HEK293 (cell line): ENCODE measurements around the gene RIMS3.

ENCODE experiments used
- KLF1 ChIP-seq: fragments of 450-650 bp; formaldehyde crosslinking; IDR thresholded peaks from 2 replicates; pipeline ENCODE4 v1.5.1; 2016; ENCODE audit warnings: missing biosample characterization, missing genetic modification characterization
- KLF9 ChIP-seq: fragments of 450-650 bp; formaldehyde crosslinking; IDR thresholded peaks from 2 replicates; pipeline ENCODE4 v1.5.1; 2016; ENCODE audit warnings: missing biosample characterization, missing genetic modification characterization, low read depth
- SCRT2 ChIP-seq: fragments of 450-650 bp; formaldehyde crosslinking; IDR thresholded peaks from 2 replicates; pipeline ENCODE4 v1.5.1; 2016; ENCODE audit warnings: missing biosample characterization, missing genetic modification characterization
- YY1 ChIP-seq: fragments of 450-650 bp; formaldehyde crosslinking; IDR thresholded peaks from 2 replicates; pipeline ENCODE4 v1.5.1; 2018; ENCODE audit warnings: missing biosample characterization, missing genetic modification characterization
- ZBTB7A ChIP-seq: fragments of 450-650 bp; formaldehyde crosslinking; IDR thresholded peaks from 2 replicates; pipeline ENCODE4 v1.5.1; 2016; ENCODE audit warnings: low read depth, missing biosample characterization, missing genetic modification characterization
- ZNF146 ChIP-seq: fragments of 450-650 bp; formaldehyde crosslinking; IDR thresholded peaks from 2 replicates; pipeline ENCODE4 v1.5.1; 2016; ENCODE audit warnings: missing biosample characterization, missing genetic modification characterization
- ZNF501 ChIP-seq: fragments of 450-650 bp; formaldehyde crosslinking; IDR thresholded peaks from 2 replicates; pipeline ENCODE4 v1.5.1; 2016; ENCODE audit warnings: missing biosample characterization, missing genetic modification characterization
- ZNF549 ChIP-seq: fragments of 450-650 bp; IDR thresholded peaks from 2 replicates; pipeline ENCODE4 v1.5.1; 2018; ENCODE audit warnings: missing biosample characterization, missing genetic modification characterization, mild to moderate bottlenecking, inconsistent platforms, moderate library complexity
- ZNF555 ChIP-seq: fragments of 450-650 bp; formaldehyde crosslinking; conservative IDR thresholded peaks from 2 replicates; pipeline ENCODE4 v1.5.1; 2017; ENCODE audit warnings: missing biosample characterization, mild to moderate bottlenecking, missing genetic modification characterization, inconsistent platforms
- TF ChIP-seq, protein P1 (sequence below): fragments of 450-650 bp; formaldehyde crosslinking; IDR thresholded peaks from 2 replicates; pipeline ENCODE4 v1.5.1; 2016; ENCODE audit warnings: missing biosample characterization, missing genetic modification characterization
- TF ChIP-seq, protein P2 (sequence below): fragments of 450-650 bp; formaldehyde crosslinking; IDR thresholded peaks from 2 replicates; pipeline ENCODE4 v1.5.1; 2017; ENCODE audit warnings: missing biosample characterization, missing genetic modification characterization
- TF ChIP-seq, protein P3 (sequence below): fragments of 450-650 bp; formaldehyde crosslinking; IDR thresholded peaks from 2 replicates; pipeline ENCODE4 v1.5.1; 2016; ENCODE audit warnings: missing biosample characterization, missing genetic modification characterization
- TF ChIP-seq, protein P4 (sequence below): fragments of 450-650 bp; IDR thresholded peaks from 2 replicates; pipeline ENCODE4 v1.5.1; 2018; ENCODE audit warnings: missing biosample characterization, mild to moderate bottlenecking, missing genetic modification characterization
- TF ChIP-seq, protein P5 (sequence below): fragments of 450-650 bp; formaldehyde crosslinking; IDR thresholded peaks from 2 replicates; pipeline ENCODE4 v1.5.1; 2017; ENCODE audit warnings: missing biosample characterization, mild to moderate bottlenecking, missing genetic modification characterization, moderate library complexity

DNA sequence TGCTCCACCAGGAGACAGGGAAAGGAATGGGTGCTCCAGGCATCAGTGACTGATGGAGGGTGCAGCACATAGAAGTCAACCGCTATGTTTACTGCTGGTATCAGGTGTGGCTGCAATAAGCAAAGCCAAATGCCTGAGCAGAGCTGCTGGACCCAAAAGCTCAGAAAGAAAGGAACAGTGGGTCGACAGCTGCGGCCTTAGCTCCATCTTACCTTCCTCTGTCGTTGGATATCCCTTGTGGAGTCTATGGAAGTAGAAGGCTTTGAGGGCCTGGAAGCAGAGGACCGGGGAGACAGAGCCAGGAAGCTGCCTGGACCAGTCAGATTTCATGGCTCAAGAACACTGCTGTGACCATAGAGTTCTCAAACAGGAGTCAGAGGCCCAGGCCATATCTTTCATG is 45.3 kb downstream of the RIMS3 start:
- TF ChIP-seq SCRT2: no peak
- TF ChIP-seq KLF1 (tag by site-specific recombination): no peak
- TF ChIP-seq, protein P1, sequence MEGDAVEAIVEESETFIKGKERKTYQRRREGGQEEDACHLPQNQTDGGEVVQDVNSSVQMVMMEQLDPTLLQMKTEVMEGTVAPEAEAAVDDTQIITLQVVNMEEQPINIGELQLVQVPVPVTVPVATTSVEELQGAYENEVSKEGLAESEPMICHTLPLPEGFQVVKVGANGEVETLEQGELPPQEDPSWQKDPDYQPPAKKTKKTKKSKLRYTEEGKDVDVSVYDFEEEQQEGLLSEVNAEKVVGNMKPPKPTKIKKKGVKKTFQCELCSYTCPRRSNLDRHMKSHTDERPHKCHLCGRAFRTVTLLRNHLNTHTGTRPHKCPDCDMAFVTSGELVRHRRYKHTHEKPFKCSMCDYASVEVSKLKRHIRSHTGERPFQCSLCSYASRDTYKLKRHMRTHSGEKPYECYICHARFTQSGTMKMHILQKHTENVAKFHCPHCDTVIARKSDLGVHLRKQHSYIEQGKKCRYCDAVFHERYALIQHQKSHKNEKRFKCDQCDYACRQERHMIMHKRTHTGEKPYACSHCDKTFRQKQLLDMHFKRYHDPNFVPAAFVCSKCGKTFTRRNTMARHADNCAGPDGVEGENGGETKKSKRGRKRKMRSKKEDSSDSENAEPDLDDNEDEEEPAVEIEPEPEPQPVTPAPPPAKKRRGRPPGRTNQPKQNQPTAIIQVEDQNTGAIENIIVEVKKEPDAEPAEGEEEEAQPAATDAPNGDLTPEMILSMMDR (tag by site-specific recombination): no peak
- TF ChIP-seq KLF9 (tag by site-specific recombination): no peak
- TF ChIP-seq, protein P2, sequence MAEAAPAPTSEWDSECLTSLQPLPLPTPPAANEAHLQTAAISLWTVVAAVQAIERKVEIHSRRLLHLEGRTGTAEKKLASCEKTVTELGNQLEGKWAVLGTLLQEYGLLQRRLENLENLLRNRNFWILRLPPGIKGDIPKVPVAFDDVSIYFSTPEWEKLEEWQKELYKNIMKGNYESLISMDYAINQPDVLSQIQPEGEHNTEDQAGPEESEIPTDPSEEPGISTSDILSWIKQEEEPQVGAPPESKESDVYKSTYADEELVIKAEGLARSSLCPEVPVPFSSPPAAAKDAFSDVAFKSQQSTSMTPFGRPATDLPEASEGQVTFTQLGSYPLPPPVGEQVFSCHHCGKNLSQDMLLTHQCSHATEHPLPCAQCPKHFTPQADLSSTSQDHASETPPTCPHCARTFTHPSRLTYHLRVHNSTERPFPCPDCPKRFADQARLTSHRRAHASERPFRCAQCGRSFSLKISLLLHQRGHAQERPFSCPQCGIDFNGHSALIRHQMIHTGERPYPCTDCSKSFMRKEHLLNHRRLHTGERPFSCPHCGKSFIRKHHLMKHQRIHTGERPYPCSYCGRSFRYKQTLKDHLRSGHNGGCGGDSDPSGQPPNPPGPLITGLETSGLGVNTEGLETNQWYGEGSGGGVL (tag by site-specific recombination): no peak
- TF ChIP-seq ZNF555 (tag by site-specific recombination): no peak
- TF ChIP-seq ZNF146 (tag by site-specific recombination): no peak
- TF ChIP-seq, protein P3, sequence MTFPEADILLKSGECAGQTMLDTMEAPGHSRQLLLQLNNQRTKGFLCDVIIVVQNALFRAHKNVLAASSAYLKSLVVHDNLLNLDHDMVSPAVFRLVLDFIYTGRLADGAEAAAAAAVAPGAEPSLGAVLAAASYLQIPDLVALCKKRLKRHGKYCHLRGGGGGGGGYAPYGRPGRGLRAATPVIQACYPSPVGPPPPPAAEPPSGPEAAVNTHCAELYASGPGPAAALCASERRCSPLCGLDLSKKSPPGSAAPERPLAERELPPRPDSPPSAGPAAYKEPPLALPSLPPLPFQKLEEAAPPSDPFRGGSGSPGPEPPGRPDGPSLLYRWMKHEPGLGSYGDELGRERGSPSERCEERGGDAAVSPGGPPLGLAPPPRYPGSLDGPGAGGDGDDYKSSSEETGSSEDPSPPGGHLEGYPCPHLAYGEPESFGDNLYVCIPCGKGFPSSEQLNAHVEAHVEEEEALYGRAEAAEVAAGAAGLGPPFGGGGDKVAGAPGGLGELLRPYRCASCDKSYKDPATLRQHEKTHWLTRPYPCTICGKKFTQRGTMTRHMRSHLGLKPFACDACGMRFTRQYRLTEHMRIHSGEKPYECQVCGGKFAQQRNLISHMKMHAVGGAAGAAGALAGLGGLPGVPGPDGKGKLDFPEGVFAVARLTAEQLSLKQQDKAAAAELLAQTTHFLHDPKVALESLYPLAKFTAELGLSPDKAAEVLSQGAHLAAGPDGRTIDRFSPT (tag by site-specific recombination): no peak
- no peak for TF ChIP-seq ZNF501
- TF ChIP-seq, protein P4, sequence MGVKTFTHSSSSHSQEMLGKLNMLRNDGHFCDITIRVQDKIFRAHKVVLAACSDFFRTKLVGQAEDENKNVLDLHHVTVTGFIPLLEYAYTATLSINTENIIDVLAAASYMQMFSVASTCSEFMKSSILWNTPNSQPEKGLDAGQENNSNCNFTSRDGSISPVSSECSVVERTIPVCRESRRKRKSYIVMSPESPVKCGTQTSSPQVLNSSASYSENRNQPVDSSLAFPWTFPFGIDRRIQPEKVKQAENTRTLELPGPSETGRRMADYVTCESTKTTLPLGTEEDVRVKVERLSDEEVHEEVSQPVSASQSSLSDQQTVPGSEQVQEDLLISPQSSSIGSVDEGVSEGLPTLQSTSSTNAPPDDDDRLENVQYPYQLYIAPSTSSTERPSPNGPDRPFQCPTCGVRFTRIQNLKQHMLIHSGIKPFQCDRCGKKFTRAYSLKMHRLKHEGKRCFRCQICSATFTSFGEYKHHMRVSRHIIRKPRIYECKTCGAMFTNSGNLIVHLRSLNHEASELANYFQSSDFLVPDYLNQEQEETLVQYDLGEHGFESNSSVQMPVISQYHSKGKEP: no peak
- TF ChIP-seq ZNF549 (tag by site-specific recombination): no peak
- no peak for TF ChIP-seq ZBTB7A
- TF ChIP-seq YY1 (tag by site-specific recombination): no peak
- TF ChIP-seq, protein P5, sequence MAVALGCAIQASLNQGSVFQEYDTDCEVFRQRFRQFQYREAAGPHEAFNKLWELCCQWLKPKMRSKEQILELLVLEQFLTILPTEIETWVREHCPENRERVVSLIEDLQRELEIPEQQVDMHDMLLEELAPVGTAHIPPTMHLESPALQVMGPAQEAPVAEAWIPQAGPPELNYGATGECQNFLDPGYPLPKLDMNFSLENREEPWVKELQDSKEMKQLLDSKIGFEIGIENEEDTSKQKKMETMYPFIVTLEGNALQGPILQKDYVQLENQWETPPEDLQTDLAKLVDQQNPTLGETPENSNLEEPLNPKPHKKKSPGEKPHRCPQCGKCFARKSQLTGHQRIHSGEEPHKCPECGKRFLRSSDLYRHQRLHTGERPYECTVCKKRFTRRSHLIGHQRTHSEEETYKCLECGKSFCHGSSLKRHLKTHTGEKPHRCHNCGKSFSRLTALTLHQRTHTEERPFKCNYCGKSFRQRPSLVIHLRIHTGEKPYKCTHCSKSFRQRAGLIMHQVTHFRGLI (tag by site-specific recombination): no peak
